HG03280 (cell line): ENCODE measurements around the gene RAPGEF2.

Source experiments
- ATAC-seq: cut with Tn5 transposase; IDR thresholded peaks from one replicate; pipeline ENCODE4 v1.9.1; 2021; ENCODE audit warnings: mild to moderate bottlenecking, moderate library complexity; ENCODE audit not compliant: unreplicated experiment

Gene RAPGEF2

GRCh38 chr4:159269956-159270355 lies 167.1 kb downstream of the RAPGEF2 start:
- no peak for ATAC-seq

GRCh38 chr4:159271856-159272255 lies 169.0 kb downstream of the RAPGEF2 start:
- no peak for ATAC-seq

- ATAC-seq: no peak
Observed at GRCh38 chr4:159272273-159273140, 169.6 kb downstream of the RAPGEF2 start.

DNA sequence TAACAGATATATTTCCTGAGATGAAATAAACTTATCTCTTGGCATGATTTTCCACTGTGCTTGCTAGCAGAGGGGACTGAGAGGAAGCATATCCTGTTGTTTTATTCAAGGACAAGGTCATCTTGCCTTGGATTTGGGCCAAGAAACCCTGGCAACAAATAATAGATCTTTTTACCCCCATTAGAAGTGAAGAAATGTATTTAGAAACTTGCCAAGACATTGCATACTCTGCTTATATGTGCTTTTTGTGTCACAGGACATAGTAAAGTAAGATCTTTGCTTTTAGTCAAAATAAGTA lies 170.2 kb downstream of the RAPGEF2 start:
- ATAC-seq: no peak

GRCh38 chr4:159273841-159274240 lies 171.0 kb downstream of the RAPGEF2 start:
- ATAC-seq: no peak

GRCh38 chr4:159278399-159278798 lies 175.5 kb downstream of the RAPGEF2 start:
- ATAC-seq: no peak

DNA sequence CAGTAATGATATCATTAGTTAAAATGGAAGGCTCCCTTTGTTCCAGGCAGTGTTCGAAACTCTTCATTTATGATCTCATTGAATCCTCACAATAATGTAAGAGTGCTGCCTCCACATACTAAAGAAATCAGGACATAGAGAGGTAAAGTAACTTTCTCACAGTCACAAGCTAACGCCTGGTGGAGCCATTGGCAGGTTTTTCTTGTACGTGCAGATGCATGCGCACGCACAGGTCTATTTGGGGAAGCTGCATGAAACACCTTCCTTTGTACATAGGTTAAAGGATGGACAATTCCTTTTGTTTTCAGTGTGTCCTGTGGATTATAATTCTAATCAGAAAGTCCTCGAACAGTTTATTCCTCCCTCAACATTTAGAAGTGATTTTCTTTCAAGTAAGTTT lies 176.2 kb downstream of the RAPGEF2 start:
- ATAC-seq: no peak

DNA sequence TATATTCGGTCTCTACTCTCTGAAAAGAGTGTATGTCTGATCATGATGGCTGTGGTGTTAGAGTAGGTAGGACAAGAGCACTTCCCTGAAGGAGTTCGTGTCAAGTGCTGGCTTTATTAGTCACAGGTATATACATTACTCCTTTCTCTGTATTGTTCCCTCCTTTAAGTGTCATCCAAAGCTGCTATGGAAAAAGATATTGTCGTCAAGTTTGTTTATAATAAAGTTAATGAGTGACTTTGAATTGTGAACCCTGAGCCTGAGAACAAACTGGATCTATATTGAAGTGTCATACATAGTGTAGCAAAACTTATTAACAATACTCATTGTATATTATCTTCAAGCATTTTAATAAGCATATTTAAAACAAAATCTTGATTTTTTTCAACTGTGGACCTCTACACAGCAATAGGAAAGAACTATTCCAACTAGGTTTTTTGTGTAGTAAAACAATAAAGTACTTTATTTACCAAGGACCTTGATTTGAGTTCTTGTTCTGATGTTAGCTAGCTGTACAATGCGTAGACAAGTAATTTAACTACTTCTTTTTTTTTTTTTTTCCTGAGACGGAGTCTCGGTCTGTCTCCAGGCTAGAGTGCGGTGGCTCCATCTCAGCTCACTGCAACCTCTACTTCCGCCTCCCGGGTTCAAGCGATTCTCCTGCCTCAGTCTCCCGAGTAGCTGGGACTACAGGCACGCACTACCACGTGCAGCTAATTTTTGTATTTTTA lies 177.7 kb downstream of the RAPGEF2 start:
- no peak for ATAC-seq

DNA sequence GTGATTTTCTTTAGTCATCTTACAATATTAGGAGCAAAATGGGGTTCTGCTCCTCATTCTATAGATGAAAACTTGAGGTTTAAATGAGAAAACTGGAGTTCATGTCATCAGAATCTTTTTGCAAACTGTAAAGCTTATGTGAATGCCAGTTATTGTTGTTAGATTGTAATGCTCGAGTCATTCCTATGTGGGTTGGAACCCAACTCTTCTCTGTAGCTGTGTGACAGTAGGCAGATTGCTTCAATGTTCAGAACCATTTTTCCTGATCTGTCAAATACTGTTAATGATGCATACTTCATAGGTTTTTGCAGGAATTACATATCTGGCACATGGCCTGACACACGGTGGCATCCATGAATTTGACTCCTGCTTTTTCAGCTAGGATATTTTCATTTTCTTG lies 178.9 kb downstream of the RAPGEF2 start:
- ATAC-seq: no peak

GRCh38 chr4:159282329-159282728 lies 179.4 kb downstream of the RAPGEF2 start:
- no peak for ATAC-seq

DNA sequence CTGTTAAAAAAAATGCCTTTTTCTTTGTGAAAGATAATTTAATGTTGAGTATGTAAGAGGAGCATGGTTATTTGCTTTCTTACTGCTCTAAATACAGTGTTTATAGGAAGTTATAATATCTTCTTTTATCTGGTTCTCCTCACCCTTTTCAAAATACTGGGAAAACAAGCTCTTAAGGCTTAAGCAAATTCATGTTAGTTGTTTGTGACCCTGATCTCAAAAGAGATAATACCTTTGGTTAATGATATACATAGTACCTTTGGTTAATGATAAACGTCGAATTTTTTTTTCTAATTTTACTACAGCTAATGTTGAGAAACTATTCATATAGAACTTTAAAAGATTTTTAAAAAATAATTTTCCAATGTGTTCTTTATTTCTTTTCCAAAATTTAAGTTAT lies 180.1 kb downstream of the RAPGEF2 start:
- ATAC-seq: no peak

DNA sequence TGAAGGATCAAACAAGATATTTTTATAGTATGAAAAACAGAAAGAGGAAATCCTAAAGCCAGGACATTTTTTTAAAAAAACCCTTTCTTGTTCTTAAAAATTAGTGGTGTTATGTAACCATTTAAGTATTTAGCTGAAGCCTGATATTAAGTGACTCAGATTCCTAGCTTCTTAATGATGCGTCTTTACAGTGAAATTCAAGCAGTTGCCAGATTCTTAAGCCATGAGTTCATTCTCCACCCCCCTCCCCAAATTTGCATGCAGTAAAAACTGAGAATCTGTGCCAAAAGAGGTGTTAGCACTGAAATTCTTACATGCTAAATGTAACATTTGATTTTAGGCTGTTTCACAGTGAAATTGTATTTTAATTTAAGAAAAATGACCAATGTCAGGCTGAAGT lies 180.8 kb downstream of the RAPGEF2 start:
- no peak for ATAC-seq

DNA sequence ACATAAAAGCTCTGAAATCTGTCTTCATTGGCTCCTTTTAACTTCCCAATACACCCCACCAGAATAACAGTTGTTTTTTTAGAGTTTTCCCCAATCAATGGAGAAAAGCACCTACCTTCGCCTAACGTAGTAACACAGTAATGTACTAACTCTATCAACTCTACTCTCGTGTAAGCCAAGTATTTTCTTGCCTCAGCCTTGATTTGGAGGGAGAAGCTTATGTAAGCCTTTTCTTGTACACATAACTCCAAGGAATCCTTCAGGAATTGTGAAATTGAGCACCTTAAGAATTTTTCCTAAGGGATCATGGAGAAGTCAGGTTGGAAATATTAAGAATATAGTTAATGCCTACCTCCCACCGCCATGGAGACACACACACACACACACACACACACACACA lies 181.2 kb downstream of the RAPGEF2 start:
- ATAC-seq: no peak

GRCh38 chr4:159284733-159285132 lies 181.9 kb downstream of the RAPGEF2 start:
- ATAC-seq: no peak

- no peak for ATAC-seq
Observed at GRCh38 chr4:159287767-159288166, 184.9 kb downstream of the RAPGEF2 start.

- no peak for ATAC-seq
Observed at GRCh38 chr4:159289682-159290081, 186.8 kb downstream of the RAPGEF2 start.

DNA sequence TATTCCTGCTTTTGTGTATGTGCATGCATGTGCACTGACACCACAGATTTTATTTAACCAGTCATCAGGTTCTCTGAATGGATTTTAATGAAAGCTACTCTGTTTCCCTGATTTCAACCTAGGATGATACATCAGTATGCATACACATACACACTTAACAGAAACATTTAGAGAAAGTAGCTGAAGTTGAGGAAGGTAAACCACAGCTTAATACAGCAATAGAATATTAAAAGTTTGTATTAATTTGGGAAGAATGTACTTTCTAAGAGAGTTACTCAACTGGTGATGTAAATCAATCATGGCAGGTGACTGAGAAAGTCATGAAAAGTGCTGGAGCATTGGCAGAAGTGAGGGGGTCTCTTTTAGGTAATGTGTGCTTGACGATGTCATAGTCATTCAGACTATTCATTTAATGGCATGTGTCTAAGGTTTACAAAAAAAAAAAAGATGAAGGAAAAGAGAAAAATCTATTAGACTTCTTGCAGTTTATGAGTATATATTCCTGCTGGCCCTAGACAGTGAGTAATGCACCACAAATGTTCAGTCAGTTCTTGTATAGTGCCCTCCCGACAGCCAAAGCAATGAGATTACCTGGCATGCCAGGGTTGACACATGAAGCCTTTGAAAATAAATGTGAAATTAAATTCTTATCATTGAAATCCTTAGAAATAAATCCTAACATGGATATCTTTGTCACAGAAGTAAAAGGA lies 187.6 kb downstream of the RAPGEF2 start:
- no peak for ATAC-seq

- ATAC-seq: no peak
Observed at GRCh38 chr4:159291176-159291575, 188.3 kb downstream of the RAPGEF2 start.

DNA sequence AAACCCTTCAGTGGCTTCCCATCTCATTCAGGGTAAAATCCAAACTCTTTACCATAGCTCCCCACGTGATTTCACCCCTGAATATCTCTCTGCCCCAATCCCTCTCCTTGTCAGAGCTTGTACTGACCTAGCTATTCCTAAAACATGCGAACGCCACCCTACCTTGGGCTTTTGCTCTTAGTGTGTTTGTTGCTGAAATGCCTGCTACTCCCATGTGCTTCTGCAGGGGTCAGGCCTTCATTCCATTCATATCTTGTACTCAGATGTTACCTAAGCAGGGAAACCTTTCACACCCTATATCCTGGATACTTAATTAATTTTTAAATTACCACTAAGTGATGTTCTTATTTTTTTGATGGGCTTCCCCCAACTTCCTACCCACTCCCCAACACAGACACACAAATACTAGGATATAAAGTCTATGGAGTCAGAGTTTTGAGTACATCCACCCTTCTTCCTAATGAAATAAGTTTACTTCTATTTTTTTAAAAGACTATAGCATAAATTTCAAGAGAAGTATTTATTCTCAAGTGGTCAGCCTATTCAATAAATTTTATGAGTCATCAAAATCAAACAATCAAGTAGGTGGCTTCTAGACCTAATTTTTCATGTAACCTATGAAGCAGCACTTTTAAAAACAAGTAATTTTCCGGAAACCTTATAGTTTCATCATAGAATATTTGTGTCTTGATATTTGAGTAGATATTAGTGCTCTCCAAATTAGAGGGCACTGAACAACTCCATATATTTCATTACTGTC lies 189.4 kb downstream of the RAPGEF2 start:
- ATAC-seq: no peak

- no peak for ATAC-seq
Observed at GRCh38 chr4:159293811-159294515, 191.1 kb downstream of the RAPGEF2 start.
